Measurements from ENCODE around the gene FAM163B.

FAM163B gene

DNA sequence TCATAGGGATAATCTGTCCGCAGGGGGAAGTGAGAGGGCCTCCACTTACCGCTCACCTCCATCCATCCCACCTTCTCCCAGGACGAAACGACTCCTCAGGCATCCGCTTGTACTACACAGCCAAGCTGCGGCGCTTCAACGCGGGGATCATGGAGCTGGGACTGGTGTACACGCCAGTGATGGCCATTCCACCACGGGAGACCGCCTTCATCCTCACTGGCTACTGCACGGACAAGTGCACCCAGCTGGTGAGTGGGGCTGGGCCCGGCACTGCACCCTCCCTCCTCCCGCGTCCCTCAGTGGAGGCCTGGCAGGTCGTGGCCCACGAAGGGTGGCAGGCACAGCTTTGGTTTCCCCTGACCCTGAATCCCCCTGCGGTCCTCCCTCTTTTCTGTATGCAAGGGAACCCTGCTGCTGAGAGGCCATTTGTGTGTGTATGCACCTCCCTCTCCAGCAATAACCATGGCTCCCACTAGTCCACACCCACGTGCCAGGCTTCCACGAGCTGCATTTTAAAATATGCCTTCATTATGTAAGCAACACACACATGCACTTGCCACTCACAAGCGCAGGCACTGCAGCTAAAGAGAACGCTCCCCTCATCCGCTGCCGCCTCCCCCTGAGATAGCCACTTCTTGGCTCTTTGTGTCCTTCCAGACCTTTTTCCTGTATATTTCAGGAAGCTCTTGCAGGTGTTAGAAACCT is 38.7 kb upstream of the FAM163B start:
- Histone ChIP-seq H3K4me3 (no peak overlapping the region), H3K4me1 (peaks cover 23% of the 10 kb centered on the region), H4K20me1 (no peaks in the 10 kb centered on the region), H3K27ac (no peak overlapping the region), H3K9ac (no peak overlapping the region), H3K36me3 (no peaks in the 10 kb centered on the region), H3K27me3 (no peaks in the 10 kb centered on the region), H3K9me3 (no peaks in the 10 kb centered on the region), H3K4me2 (no peak overlapping the region)
- no peak for TF ChIP-seq Cebpa-rat (IDR thresholded peaks at IDR 0.05)

DNA sequence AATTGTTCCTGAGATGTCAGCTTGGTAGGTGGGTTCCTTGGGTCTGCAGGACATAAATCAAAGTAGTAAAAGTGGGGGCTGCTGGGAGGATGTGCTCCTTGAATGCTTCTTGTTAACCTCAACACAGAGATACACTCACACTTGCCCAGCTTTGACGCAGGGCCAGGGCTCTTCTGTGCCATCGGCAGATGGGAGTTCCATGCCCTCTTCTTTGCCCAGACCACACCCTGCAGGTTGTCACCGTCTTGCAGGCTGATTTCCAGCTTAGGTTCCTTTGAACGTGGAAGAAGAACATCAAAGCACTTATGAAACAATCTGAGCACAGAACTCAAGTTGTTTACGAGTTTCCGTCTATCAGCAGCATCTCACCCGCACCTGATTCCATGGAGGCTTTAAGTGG is 38.0 kb upstream of the FAM163B start:
- H3K4me3 ChIP-seq, result no peak overlapping the region
- H3K9ac ChIP-seq, result no peak overlapping the region
- no peaks in the 10 kb centered on the region for H3K27me3 ChIP-seq
- no peaks in the 10 kb centered on the region for H3K36me3 ChIP-seq
- H3K9me3 ChIP-seq, result no peaks in the 10 kb centered on the region
- H4K20me1 ChIP-seq, result no peaks in the 10 kb centered on the region
- H3K4me2 ChIP-seq, result no peak overlapping the region
- H3K27ac ChIP-seq, result no peak overlapping the region
- H3K4me1 ChIP-seq, result peaks cover 15% of the 10 kb centered on the region
- no peak for TF ChIP-seq Cebpa-rat (IDR thresholded peaks at IDR 0.05)

DNA sequence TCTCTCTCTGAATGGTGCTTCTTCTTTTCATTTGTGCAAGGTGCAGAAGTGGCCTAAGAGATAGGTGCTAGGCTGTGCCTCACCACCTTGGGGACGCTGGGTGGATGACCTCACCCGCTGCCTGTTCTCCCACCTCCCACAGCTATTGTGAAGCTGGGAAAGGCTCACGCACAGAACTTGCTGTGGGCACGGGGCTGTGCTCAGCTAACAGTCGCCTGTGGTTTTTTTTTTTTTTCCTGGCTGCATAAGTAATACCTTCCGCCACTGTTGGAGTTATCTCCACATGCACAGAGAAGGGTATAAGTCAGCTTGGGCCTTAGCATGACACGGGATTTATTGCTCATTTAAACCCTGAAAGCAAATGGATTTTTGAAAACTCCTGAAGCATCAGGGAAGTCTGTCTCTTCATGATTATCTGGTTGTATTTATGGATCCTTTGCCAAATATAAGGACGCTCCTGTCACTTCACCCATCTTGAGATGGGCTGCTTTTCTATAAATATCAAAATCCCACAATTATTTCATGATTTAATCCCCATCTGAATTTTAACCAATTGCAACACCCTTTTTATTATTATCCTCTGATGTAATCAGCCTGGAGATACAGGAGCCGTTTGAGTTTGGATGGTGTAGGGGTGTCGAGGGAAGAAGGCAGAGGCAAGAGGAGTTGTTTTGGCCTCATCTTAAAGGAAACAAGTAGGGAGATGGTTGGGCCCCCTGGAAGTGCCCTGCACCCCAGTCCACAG is 36.0 kb upstream of the FAM163B start:
- no peak overlapping the region for H3K27ac ChIP-seq
- no peaks in the 10 kb centered on the region for H3K36me3 ChIP-seq
- no peak overlapping the region for H3K9ac ChIP-seq
- H3K4me1 ChIP-seq, result peaks cover 14% of the 10 kb centered on the region
- H4K20me1 ChIP-seq, result no peaks in the 10 kb centered on the region
- no peak overlapping the region for H3K4me3 ChIP-seq
- TF ChIP-seq Cebpa-rat (IDR thresholded peaks at IDR 0.05), result no peak
- H3K4me2 ChIP-seq, result peak overlapping the region; percentile 26; the same call in 1 of the 2 replicates
- no peaks in the 10 kb centered on the region for H3K27me3 ChIP-seq
- no peaks in the 10 kb centered on the region for H3K9me3 ChIP-seq

DNA sequence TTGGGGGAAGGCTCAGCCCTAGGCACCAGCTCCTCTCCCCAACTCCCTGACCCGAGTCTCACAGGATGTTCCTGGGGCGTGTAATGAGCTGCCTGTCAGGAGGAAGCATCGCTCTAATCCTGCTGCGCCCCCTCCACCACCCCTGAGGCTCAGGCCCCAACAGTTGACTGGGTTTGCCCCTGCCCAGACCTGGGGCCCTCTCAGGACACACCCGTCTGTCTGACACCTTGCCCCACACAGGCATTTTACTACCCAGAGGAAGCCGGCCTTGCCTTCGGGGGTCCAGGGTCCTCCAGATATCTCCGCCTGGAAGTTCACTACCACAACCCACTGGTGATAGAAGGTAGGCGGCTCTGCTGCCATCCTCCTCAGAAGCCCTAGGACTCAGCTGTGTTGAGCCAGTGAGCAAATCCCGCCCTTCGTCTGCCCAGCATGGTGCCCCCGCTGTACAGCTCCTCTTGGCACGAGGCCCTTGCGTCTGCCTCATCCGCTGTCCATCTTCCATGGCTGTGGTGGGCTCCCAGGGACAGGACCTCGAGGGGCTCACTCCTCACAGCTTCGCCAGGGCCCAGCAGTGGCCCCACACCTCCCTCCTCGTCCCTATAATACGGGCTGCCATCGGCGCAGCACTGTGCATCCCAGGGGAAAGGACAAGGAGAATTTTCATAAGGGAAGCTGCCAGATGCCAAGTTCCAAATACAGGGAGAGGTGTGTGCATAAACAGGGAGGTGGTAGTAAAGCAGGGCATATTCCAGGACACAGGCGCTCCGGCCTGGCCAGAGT is 35.0 kb upstream of the FAM163B start:
- H3K4me2 ChIP-seq, result 0 out of 2 replicates have a peak overlapping the region, but pooled peaks have one; percentile 26
- no peak overlapping the region for H3K27ac ChIP-seq
- H3K4me1 ChIP-seq, result peaks cover 14% of the 10 kb centered on the region
- H3K9me3 ChIP-seq, result no peaks in the 10 kb centered on the region
- no peaks in the 10 kb centered on the region for H4K20me1 ChIP-seq
- H3K4me3 ChIP-seq, result no peak overlapping the region
- no peak overlapping the region for H3K9ac ChIP-seq
- TF ChIP-seq Cebpa-rat (IDR thresholded peaks at IDR 0.05), result no peak
- H3K36me3 ChIP-seq, result no peaks in the 10 kb centered on the region
- no peaks in the 10 kb centered on the region for H3K27me3 ChIP-seq

DNA sequence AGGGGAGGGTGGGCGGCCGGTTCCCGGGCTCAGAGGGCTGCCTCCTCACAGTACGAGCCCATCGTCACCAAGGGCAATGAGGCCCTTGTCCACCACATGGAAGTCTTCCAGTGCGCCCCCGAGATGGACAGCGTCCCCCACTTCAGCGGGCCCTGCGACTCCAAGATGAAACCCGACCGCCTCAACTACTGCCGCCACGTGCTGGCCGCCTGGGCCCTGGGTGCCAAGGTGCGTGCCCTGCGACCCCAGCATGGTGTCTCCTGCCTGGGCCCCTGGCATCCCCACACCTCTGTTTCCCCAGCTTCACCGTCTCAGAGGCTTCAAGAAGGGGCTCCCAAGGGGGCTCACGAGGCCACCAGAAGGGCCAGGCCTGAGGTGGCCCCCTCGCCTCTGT is 34.2 kb upstream of the FAM163B start:
- Histone ChIP-seq H3K4me2 (no peak overlapping the region), H3K9ac (no peak overlapping the region), H3K4me1 (peaks cover 19% of the 10 kb centered on the region), H3K36me3 (no peaks in the 10 kb centered on the region), H4K20me1 (no peaks in the 10 kb centered on the region), H3K4me3 (no peak overlapping the region), H3K27me3 (no peaks in the 10 kb centered on the region), H3K27ac (no peak overlapping the region), H3K9me3 (no peaks in the 10 kb centered on the region)
- TF ChIP-seq Cebpa-rat (IDR thresholded peaks at IDR 0.05), result no peak

DNA sequence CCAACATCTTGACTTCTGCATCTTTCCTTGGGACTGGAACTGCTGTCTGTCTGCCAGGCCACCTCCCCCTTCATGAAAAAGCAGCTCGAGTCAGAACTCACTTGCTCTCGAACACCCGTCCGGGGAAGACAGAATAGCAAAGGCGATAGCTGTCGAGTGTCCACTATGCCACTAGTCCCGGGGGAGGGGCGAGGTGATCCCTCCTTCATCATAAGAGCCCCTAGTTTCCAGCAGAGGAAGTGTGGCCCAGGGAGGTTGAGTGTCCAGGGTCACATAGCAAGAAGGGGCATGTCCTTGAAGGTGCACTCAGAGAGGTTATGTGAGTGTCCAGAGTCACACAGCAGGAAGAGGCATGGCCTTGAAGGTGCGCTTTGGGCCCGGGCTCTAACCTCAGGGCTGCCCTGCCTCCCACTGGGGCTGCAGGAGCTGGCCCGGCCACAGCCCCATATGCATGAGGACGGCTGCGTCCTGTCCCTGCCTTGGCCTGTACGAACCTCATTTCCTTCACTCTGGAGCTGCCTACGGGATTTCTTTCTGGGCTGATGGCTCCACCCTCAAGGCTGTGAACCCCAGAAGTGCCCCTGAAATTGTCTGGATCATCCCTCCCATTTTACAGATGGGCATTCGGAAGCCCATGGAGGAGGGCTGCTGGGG is 33.6 kb upstream of the FAM163B start:
- no peak for TF ChIP-seq Cebpa-rat (IDR thresholded peaks at IDR 0.05)
- Histone ChIP-seq H3K27ac (no peak overlapping the region), H3K9me3 (no peaks in the 10 kb centered on the region), H3K36me3 (no peaks in the 10 kb centered on the region), H3K4me3 (no peak overlapping the region), H3K4me1 (peaks cover 25% of the 10 kb centered on the region), H3K9ac (no peak overlapping the region), H3K27me3 (no peaks in the 10 kb centered on the region), H3K4me2 (no peak overlapping the region), H4K20me1 (no peaks in the 10 kb centered on the region)

DNA sequence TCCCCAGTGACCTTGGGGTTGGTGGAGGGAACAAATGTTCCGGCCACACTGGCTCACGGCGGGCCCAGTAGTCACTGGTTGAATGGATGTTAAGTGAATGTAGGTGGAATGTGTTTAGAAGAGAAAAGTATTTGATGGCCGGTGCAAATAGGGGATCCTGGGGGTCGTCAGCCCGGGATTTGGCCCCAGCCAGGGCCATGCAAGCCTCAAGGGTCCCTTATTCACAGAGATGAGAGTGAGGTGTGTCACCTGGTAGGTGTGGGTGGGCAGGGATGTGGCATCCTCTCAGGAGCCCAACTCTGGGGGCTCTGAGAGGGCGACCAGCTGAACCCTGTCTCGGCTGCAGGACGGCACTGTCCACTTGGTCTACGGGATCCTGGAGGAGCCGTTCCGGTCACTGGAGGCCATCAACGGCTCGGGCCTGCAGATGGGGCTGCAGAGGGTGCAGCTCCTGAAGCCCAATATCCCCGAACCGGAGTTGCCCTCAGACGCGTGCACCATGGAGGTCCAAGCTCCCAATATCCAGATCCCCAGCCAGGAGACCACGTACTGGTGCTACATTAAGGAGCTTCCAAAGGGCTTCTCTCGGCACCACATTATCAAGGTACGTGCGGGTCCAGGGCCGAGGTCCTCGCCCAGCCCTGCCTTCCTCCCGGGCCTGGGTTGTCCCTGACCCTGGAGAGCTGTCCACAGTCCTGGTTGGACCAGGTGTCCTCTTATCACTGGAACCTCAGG is 32.8 kb upstream of the FAM163B start:
- Histone ChIP-seq H3K27me3 (no peaks in the 10 kb centered on the region), H3K27ac (no peak overlapping the region), H3K9ac (no peak overlapping the region), H3K4me3 (no peak overlapping the region), H3K36me3 (no peaks in the 10 kb centered on the region), H3K9me3 (no peaks in the 10 kb centered on the region), H4K20me1 (no peaks in the 10 kb centered on the region), H3K4me2 (no peak overlapping the region), H3K4me1 (peaks cover 33% of the 10 kb centered on the region)
- TF ChIP-seq Cebpa-rat (IDR thresholded peaks at IDR 0.05), result no peak

DNA sequence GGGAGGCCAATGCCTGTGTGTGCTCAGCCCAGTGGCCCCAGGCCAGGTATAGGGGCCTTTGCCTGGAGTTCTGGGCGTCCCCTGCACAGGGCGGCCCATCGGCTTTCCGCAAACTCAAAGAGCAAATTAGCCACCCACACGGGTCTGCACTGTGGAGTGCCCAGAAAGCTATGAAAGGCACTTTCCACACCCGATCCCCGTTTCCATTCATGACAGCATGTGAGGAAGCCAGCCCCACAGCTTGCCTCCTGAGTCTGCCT is 32.1 kb upstream of the FAM163B start:
- H3K27ac ChIP-seq, result no peak overlapping the region
- H3K4me3 ChIP-seq, result no peak overlapping the region
- no peaks in the 10 kb centered on the region for H3K36me3 ChIP-seq
- no peak overlapping the region for H3K4me2 ChIP-seq
- H3K27me3 ChIP-seq, result no peaks in the 10 kb centered on the region
- no peak overlapping the region for H3K9ac ChIP-seq
- H3K9me3 ChIP-seq, result no peaks in the 10 kb centered on the region
- peaks cover 40% of the 10 kb centered on the region for H3K4me1 ChIP-seq
- TF ChIP-seq Cebpa-rat (IDR thresholded peaks at IDR 0.05), result no peak
- no peaks in the 10 kb centered on the region for H4K20me1 ChIP-seq

DNA sequence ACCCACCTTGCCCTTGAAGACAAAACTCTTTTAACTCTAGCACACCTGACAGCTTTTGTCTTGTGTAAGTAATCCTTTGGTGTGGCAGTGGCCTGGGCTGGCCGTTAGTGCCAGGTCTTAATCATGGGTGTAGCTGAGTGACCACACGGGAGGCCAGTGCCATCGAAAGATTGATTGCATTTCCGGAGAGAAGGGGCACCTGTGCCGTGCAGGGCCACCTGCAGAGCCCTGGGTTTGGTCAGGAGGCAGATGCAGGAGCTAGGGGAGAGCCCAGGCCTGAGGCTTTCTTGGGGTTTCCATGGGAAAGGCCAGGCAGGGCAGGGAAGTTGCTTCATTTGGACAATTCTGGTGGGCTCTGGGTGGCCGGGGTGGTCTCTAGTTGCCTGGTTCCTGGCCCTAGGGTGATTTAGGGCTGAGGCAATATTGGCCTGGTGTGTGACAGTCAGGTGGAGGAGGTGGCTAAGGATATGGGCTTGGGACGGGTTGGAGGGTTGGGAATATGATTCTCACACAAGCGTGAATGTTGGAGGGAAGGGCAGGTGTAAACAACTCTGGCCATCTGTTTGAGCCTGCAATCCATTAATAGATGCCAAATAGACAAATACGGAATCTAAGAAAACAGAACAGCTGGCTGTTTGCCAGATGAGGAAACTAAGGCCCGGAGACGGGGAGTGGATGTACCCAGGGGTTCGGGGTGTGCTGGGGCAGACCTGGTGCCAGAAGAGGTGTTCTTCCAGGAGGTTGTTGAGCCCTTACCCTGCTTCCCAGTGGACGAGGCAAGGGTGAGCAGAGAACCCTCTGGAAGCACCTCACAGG is 31.6 kb upstream of the FAM163B start:
- TF ChIP-seq Cebpa-rat (IDR thresholded peaks at IDR 0.05), result no peak
- no peaks in the 10 kb centered on the region for H3K36me3 ChIP-seq
- H3K4me3 ChIP-seq, result no peak overlapping the region
- H3K4me1 ChIP-seq, result peaks cover 45% of the 10 kb centered on the region
- H3K9ac ChIP-seq, result no peak overlapping the region
- no peaks in the 10 kb centered on the region for H3K27me3 ChIP-seq
- no peak overlapping the region for H3K27ac ChIP-seq
- H4K20me1 ChIP-seq, result no peaks in the 10 kb centered on the region
- H3K4me2 ChIP-seq, result no peak overlapping the region
- H3K9me3 ChIP-seq, result no peaks in the 10 kb centered on the region

Data from BLaER1 (cell line).